ENCODE results near the gene JADE2.

DNA sequence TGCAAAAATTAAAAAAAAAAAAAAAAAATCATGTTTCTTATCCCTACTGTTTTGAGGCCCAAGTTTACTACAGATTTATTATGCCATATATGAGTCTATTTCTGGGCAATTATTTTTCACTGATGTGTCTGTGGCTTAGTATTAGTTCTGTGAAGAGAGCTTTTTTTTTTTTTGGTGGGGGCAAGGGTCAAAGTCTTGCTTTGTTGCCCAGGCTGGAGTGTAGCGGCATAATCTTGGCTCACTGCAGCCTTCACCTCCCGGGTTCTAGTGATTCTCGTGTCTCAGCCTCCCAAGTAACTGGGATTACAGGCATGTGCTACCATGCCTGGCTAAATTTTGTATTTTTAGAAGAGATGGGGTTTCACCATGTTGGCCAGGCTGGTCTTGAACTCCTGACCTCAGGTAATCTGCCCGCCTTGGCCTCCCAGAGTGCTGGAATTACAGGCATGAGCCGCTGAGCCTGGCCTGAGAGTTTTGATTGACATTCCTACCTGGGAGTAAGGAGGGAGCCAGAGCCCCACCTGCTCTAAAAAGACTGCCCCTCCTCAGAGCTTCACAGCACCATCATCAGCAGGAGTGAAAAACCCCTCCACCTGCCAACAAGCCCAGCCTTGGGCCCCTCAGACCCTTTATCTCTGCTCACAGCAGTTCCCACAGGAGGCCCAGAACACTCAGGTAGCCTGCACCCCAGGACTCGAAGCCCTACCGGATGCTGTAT lies 36.1 kb upstream of the JADE2 start:
- TF ChIP-seq, protein P1, sequence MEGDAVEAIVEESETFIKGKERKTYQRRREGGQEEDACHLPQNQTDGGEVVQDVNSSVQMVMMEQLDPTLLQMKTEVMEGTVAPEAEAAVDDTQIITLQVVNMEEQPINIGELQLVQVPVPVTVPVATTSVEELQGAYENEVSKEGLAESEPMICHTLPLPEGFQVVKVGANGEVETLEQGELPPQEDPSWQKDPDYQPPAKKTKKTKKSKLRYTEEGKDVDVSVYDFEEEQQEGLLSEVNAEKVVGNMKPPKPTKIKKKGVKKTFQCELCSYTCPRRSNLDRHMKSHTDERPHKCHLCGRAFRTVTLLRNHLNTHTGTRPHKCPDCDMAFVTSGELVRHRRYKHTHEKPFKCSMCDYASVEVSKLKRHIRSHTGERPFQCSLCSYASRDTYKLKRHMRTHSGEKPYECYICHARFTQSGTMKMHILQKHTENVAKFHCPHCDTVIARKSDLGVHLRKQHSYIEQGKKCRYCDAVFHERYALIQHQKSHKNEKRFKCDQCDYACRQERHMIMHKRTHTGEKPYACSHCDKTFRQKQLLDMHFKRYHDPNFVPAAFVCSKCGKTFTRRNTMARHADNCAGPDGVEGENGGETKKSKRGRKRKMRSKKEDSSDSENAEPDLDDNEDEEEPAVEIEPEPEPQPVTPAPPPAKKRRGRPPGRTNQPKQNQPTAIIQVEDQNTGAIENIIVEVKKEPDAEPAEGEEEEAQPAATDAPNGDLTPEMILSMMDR (IDR thresholded peaks at IDR 0.05 in 2 of 3, conservative IDR thresholded peaks at IDR 0.05 in 1 of 3; ENCODE audit: borderline replicate concordance in 1 of 3, insufficient read depth in 1 of 3, low read depth in 2 of 3, low read length in 2 of 3): no peak
- TF ChIP-seq YY1 (IDR thresholded peaks at IDR 0.05; ENCODE audit: extremely low read depth, insufficient replicate concordance, low read depth, low read length) (no peak), ELF1 (IDR thresholded peaks at IDR 0.05; ENCODE audit: borderline replicate concordance, low read depth) (no peak), POLR2AphosphoS5 (IDR thresholded peaks at IDR 0.05; ENCODE audit: low read depth, low read length) (no peak), POLR2A (IDR thresholded peaks at IDR 0.05; ENCODE audit: borderline replicate concordance, extremely low read depth, insufficient read depth, insufficient read length) (no peak), EZH2phosphoT487 (IDR thresholded peaks at IDR 0.05; ENCODE audit: borderline replicate concordance) (no peak), SP1 (IDR thresholded peaks at IDR 0.05; ENCODE audit: low read depth) (no peak)
